GM23338 (cell line): Measurements from ENCODE around the gene HAPLN2.

Experiments
- ETS1 ChIP-seq: IDR thresholded peaks from 2 replicates; pipeline ENCODE4 v1.6.1; 2016; ENCODE audit warnings: antibody characterized with exemption
- EZH2 ChIP-seq: fragments of 200-600 bp; sonication (generic); IDR thresholded peaks from one replicate; pipeline ENCODE4 v1.8.0; 2017; ENCODE audit warnings: antibody characterized with exemption, mild to moderate bottlenecking, low read depth; ENCODE audit not compliant: unreplicated experiment
- EZH2phosphoT487 ChIP-seq: fragments of 200-600 bp; sonication (generic); IDR thresholded peaks from one replicate; pipeline ENCODE4 v1.8.1; 2018; ENCODE audit warnings: antibody characterized with exemption; ENCODE audit not compliant: unreplicated experiment
- POLR2AphosphoS5 ChIP-seq: IDR thresholded peaks from 2 replicates; pipeline ENCODE4 v1.6.1; 2016; ENCODE audit warnings: antibody characterized with exemption, low read depth
- ZNF331 ChIP-seq: fragments of 250-450 bp; sonication (Bioruptor Pico); IDR thresholded peaks from 2 replicates; pipeline ENCODE4 v1.5.0; 2020; ENCODE audit warnings: low read depth, mild to moderate bottlenecking, moderate library complexity
- TF ChIP-seq, protein P1 (sequence below), 2 experiments: fragments of 200-600 bp in 1 of 2; sonication (generic) in 1 of 2; conservative IDR thresholded peaks; 2 replicates each; pipeline versions ENCODE4 v1.5.1 to v1.6.1; 2016 to 2017; ENCODE audit warnings: antibody characterized with exemption in 2 of 2, low read depth in 2 of 2, mild to moderate bottlenecking in 2 of 2, moderate library complexity in 1 of 2
- TF ChIP-seq, protein P2 (sequence below): IDR thresholded peaks from one replicate; pipeline ENCODE4 v1.6.1; 2018; ENCODE audit warnings: antibody characterized with exemption; ENCODE audit not compliant: unreplicated experiment

- TF ChIP-seq, protein P1, sequence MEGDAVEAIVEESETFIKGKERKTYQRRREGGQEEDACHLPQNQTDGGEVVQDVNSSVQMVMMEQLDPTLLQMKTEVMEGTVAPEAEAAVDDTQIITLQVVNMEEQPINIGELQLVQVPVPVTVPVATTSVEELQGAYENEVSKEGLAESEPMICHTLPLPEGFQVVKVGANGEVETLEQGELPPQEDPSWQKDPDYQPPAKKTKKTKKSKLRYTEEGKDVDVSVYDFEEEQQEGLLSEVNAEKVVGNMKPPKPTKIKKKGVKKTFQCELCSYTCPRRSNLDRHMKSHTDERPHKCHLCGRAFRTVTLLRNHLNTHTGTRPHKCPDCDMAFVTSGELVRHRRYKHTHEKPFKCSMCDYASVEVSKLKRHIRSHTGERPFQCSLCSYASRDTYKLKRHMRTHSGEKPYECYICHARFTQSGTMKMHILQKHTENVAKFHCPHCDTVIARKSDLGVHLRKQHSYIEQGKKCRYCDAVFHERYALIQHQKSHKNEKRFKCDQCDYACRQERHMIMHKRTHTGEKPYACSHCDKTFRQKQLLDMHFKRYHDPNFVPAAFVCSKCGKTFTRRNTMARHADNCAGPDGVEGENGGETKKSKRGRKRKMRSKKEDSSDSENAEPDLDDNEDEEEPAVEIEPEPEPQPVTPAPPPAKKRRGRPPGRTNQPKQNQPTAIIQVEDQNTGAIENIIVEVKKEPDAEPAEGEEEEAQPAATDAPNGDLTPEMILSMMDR (conservative IDR thresholded peaks at IDR 0.05; ENCODE audit: low read depth in 2 of 2), result no peak
- TF ChIP-seq EZH2phosphoT487 (no peak), EZH2 (no peak), ZNF331 (CRISPR knock-in tag) (no peak), POLR2AphosphoS5 (no peak), ETS1 (no peak)
- TF ChIP-seq, protein P2, sequence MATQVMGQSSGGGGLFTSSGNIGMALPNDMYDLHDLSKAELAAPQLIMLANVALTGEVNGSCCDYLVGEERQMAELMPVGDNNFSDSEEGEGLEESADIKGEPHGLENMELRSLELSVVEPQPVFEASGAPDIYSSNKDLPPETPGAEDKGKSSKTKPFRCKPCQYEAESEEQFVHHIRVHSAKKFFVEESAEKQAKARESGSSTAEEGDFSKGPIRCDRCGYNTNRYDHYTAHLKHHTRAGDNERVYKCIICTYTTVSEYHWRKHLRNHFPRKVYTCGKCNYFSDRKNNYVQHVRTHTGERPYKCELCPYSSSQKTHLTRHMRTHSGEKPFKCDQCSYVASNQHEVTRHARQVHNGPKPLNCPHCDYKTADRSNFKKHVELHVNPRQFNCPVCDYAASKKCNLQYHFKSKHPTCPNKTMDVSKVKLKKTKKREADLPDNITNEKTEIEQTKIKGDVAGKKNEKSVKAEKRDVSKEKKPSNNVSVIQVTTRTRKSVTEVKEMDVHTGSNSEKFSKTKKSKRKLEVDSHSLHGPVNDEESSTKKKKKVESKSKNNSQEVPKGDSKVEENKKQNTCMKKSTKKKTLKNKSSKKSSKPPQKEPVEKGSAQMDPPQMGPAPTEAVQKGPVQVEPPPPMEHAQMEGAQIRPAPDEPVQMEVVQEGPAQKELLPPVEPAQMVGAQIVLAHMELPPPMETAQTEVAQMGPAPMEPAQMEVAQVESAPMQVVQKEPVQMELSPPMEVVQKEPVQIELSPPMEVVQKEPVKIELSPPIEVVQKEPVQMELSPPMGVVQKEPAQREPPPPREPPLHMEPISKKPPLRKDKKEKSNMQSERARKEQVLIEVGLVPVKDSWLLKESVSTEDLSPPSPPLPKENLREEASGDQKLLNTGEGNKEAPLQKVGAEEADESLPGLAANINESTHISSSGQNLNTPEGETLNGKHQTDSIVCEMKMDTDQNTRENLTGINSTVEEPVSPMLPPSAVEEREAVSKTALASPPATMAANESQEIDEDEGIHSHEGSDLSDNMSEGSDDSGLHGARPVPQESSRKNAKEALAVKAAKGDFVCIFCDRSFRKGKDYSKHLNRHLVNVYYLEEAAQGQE, result no peak
Measured at GRCh38 chr1:156601892-156602291, 17.3 kb upstream of the HAPLN2 start.
